Skeletal muscle satellite cell (primary cell): ENCODE results near the gene FRMD4A.

ENCODE experiments used
- H3K27me3 ChIP-seq: 2 replicates; pipeline ENCODE4 v1.7.0; 2013; ENCODE audit warnings: low read length; ENCODE audit not compliant: control insufficient read depth, insufficient read depth
- H3K36me3 ChIP-seq: 2 replicates; pipeline ENCODE4 v1.7.0; 2013; ENCODE audit warnings: mild to moderate bottlenecking, control low read depth, low read length; ENCODE audit not compliant: insufficient read depth
- H3K4me1 ChIP-seq: 2 replicates; pipeline ENCODE4 v1.7.0; 2013; ENCODE audit warnings: low read length; ENCODE audit not compliant: control insufficient read depth, insufficient read depth
- H3K4me2 ChIP-seq: 2 replicates; pipeline ENCODE4 v1.7.0; 2013; ENCODE audit warnings: mild to moderate bottlenecking, low read length
- H3K4me3 ChIP-seq: 2 replicates; pipeline ENCODE4 v1.7.0; 2013; ENCODE audit warnings: low read length
- H3K9ac ChIP-seq: 2 replicates; pipeline ENCODE4 v1.7.0; 2013; ENCODE audit warnings: mild to moderate bottlenecking, low read depth, low read length, moderate library complexity
- H3K9me3 ChIP-seq: replicated peaks from 2 replicates; pipeline ENCODE4 v1.7.0; 2013; ENCODE audit warnings: mild to moderate bottlenecking, control low read depth, low read length

Gene FRMD4A

GRCh38 chr10:13978533-13979115, 352.1 kb downstream of the FRMD4A start:
- Histone ChIP-seq H3K9ac (peak overlapping the region; percentile 25), H3K36me3 (no peaks in the 10 kb centered on the region), H3K4me2 (no peak overlapping the region), H3K4me1 (peaks cover 14% of the 10 kb centered on the region), H3K9me3 (no peaks in the 10 kb centered on the region), H3K4me3 (no peak overlapping the region), H3K27me3 (no peaks in the 10 kb centered on the region)

- Histone ChIP-seq H3K9me3 (no peaks in the 10 kb centered on the region), H3K9ac (no peak overlapping the region), H3K4me2 (no peak overlapping the region), H3K4me3 (no peak overlapping the region), H3K4me1 (peaks cover 14% of the 10 kb centered on the region), H3K36me3 (no peaks in the 10 kb centered on the region), H3K27me3 (no peaks in the 10 kb centered on the region)
Observed at GRCh38 chr10:13977861-13978532, 352.7 kb downstream of the FRMD4A start.

- Histone ChIP-seq H3K9me3 (no peaks in the 10 kb centered on the region), H3K36me3 (no peaks in the 10 kb centered on the region), H3K4me2 (no peak overlapping the region), H3K27me3 (peaks cover 13% of the 10 kb centered on the region), H3K4me1 (peaks cover 22% of the 10 kb centered on the region), H3K9ac (no peak overlapping the region), H3K4me3 (no peak overlapping the region)
Observed at GRCh38 chr10:13973742-13974141, 357.0 kb downstream of the FRMD4A start.

GRCh38 chr10:13972609-13973008, 358.1 kb downstream of the FRMD4A start:
- Histone ChIP-seq H3K36me3 (no peaks in the 10 kb centered on the region), H3K27me3 (peaks cover 13% of the 10 kb centered on the region)

GRCh38 chr10:13971601-13972475, 358.9 kb downstream of the FRMD4A start:
- Histone ChIP-seq H3K9me3 (no peaks in the 10 kb centered on the region), H3K4me3 (no peak overlapping the region), H3K27me3 (peaks cover 13% of the 10 kb centered on the region), H3K4me1 (peaks cover 13% of the 10 kb centered on the region), H3K36me3 (no peaks in the 10 kb centered on the region), H3K4me2 (no peak overlapping the region), H3K9ac (no peak overlapping the region)

More at GRCh38 chr10:13972609-13973008, 358.1 kb downstream of the FRMD4A start:
- no peak overlapping the region for H3K4me3 ChIP-seq
- H3K4me2 ChIP-seq: no peak overlapping the region
- no peak overlapping the region for H3K9ac ChIP-seq
- H3K4me1 ChIP-seq: peaks cover 13% of the 10 kb centered on the region
- no peaks in the 10 kb centered on the region for H3K9me3 ChIP-seq

- Histone ChIP-seq H3K9me3 (no peaks in the 10 kb centered on the region), H3K36me3 (no peaks in the 10 kb centered on the region), H3K4me3 (no peak overlapping the region), H3K4me2 (no peak overlapping the region), H3K4me1 (peaks cover 13% of the 10 kb centered on the region), H3K9ac (no peak overlapping the region), H3K27me3 (peaks cover 13% of the 10 kb centered on the region)
Observed at GRCh38 chr10:13970957-13971353, 359.8 kb downstream of the FRMD4A start.

GRCh38 chr10:13970236-13970956, 360.3 kb downstream of the FRMD4A start:
- Histone ChIP-seq H3K9me3 (no peaks in the 10 kb centered on the region), H3K9ac (no peak overlapping the region), H3K4me3 (no peak overlapping the region), H3K4me1 (peaks cover 13% of the 10 kb centered on the region), H3K27me3 (peaks cover 13% of the 10 kb centered on the region), H3K4me2 (no peak overlapping the region), H3K36me3 (no peaks in the 10 kb centered on the region)

- Histone ChIP-seq H3K4me2 (no peak overlapping the region), H3K4me3 (no peak overlapping the region), H3K9ac (no peak overlapping the region), H3K9me3 (no peaks in the 10 kb centered on the region), H3K4me1 (peaks cover 13% of the 10 kb centered on the region), H3K27me3 (peaks cover 13% of the 10 kb centered on the region), H3K36me3 (no peaks in the 10 kb centered on the region)
Observed at GRCh38 chr10:13969792-13970140, 361.0 kb downstream of the FRMD4A start.

GRCh38 chr10:13969118-13969791, 361.5 kb downstream of the FRMD4A start:
- H3K36me3 ChIP-seq: no peaks in the 10 kb centered on the region
- H3K9ac ChIP-seq: no peak overlapping the region

GRCh38 chr10:13961853-13962252, 368.9 kb downstream of the FRMD4A start:
- H3K9ac ChIP-seq: no peak overlapping the region
- H3K9me3 ChIP-seq: no peaks in the 10 kb centered on the region
- no peak overlapping the region for H3K4me3 ChIP-seq
- H3K4me2 ChIP-seq: no peak overlapping the region
- no peaks in the 10 kb centered on the region for H3K36me3 ChIP-seq
- H3K27me3 ChIP-seq: no peaks in the 10 kb centered on the region
- peaks cover 27% of the 10 kb centered on the region for H3K4me1 ChIP-seq

More at GRCh38 chr10:13969118-13969791, 361.5 kb downstream of the FRMD4A start:
- no peaks in the 10 kb centered on the region for H3K9me3 ChIP-seq
- H3K4me2 ChIP-seq: no peak overlapping the region
- H3K4me3 ChIP-seq: no peak overlapping the region
- H3K4me1 ChIP-seq: peaks cover 13% of the 10 kb centered on the region
- H3K27me3 ChIP-seq: peaks cover 13% of the 10 kb centered on the region

- H3K4me2 ChIP-seq: peak overlapping the region; percentile 43
- H3K27me3 ChIP-seq: no peaks in the 10 kb centered on the region
- H3K9ac ChIP-seq: peak overlapping the region; percentile 47
- H3K9me3 ChIP-seq: no peaks in the 10 kb centered on the region
- H3K4me1 ChIP-seq: peaks cover 31% of the 10 kb centered on the region
- no peak overlapping the region for H3K4me3 ChIP-seq
- no peaks in the 10 kb centered on the region for H3K36me3 ChIP-seq
Observed at GRCh38 chr10:13961097-13961496, 369.6 kb downstream of the FRMD4A start.
